H1 (cell line): Measurements from ENCODE around the gene FOXI2.

Source experiments
- CTCF ChIP-seq, 3 experiments: IDR thresholded peaks; 1 replicate in 2 of 3; 2 replicates in 1 of 3; pipeline versions ENCODE4 v1.5.1 to v1.6.1; 2011; ENCODE audit warnings: low read length in 3 of 3, mild to moderate bottlenecking in 3 of 3, inconsistent platforms in 2 of 3, low read depth in 1 of 3, moderate library complexity in 1 of 3; ENCODE audit not compliant: insufficient read depth in 1 of 3; ENCODE audit errors: control extremely low read depth in 1 of 3
- POLR2AphosphoS5 ChIP-seq: IDR thresholded peaks from 2 replicates; pipeline ENCODE4 v1.6.1; 2011; ENCODE audit warnings: low read depth, low read length
- RAD21 ChIP-seq, 2 experiments: IDR thresholded peaks in 1 of 2; conservative IDR thresholded peaks in 1 of 2; 2 replicates each; pipeline ENCODE4 v1.6.1; 2011; ENCODE audit warnings: low read depth in 2 of 2, low read length in 2 of 2, improper control_type of control experiment in 1 of 2, inconsistent platforms in 1 of 2, mild to moderate bottlenecking in 1 of 2, moderate library complexity in 1 of 2

GRCh38 chr10:127737563-127738511, 852 bp downstream of the FOXI2 start:
- TF ChIP-seq POLR2AphosphoS5: no peak
- no peak for TF ChIP-seq RAD21 (IDR thresholded peaks at IDR 0.05 in 1 of 2, conservative IDR thresholded peaks at IDR 0.05 in 1 of 2; ENCODE audit: low read depth in 2 of 2, low read length in 2 of 2)
- TF ChIP-seq CTCF (IDR thresholded peaks at IDR 0.05; ENCODE audit: control extremely low read depth in 1 of 3, insufficient read depth in 1 of 3, low read depth in 1 of 3, low read length in 3 of 3): no peak
